Astrocyte (in vitro differentiated cells and primary cell): ENCODE data around the gene BRI3.

Source experiments
- EZH2 ChIP-seq: IDR thresholded peaks from 2 replicates; pipeline ENCODE4 v1.6.1; 2012; ENCODE audit warnings: mild to moderate bottlenecking, low read length, inconsistent platforms; ENCODE audit not compliant: insufficient read depth
- TF ChIP-seq, protein P1 (sequence below): IDR thresholded peaks from 2 replicates; pipeline ENCODE4 v1.5.1; 2011; ENCODE audit warnings: low read depth, mild to moderate bottlenecking, inconsistent platforms, low read length, moderate library complexity; ENCODE audit not compliant: insufficient read depth

- TF ChIP-seq, protein P1, sequence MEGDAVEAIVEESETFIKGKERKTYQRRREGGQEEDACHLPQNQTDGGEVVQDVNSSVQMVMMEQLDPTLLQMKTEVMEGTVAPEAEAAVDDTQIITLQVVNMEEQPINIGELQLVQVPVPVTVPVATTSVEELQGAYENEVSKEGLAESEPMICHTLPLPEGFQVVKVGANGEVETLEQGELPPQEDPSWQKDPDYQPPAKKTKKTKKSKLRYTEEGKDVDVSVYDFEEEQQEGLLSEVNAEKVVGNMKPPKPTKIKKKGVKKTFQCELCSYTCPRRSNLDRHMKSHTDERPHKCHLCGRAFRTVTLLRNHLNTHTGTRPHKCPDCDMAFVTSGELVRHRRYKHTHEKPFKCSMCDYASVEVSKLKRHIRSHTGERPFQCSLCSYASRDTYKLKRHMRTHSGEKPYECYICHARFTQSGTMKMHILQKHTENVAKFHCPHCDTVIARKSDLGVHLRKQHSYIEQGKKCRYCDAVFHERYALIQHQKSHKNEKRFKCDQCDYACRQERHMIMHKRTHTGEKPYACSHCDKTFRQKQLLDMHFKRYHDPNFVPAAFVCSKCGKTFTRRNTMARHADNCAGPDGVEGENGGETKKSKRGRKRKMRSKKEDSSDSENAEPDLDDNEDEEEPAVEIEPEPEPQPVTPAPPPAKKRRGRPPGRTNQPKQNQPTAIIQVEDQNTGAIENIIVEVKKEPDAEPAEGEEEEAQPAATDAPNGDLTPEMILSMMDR: no peak
- no peak for TF ChIP-seq EZH2
These were observed 5.4 kb downstream of the BRI3 start for GRCh38 chr7:98286701-98287485.
